Ectodermal cell (in vitro differentiated cells): Measurements from ENCODE around the gene EFCAB12.
A peak's percentile ranks its signal among the peaks of the same experiment; 100 is the strongest.

ENCODE experiments used
- H3K27ac ChIP-seq: 2 replicates; pipeline ENCODE4 v1.7.0; 2013; ENCODE audit warnings: mild to moderate bottlenecking, low read depth, low read length; ENCODE audit not compliant: insufficient read depth, poor library complexity, severe bottlenecking
- H3K27me3 ChIP-seq: 2 replicates; pipeline ENCODE4 v1.7.0; 2013; ENCODE audit warnings: mild to moderate bottlenecking, low read length; ENCODE audit not compliant: insufficient read depth, control insufficient read depth, poor library complexity, severe bottlenecking
- H3K36me3 ChIP-seq: one replicate; pipeline ENCODE4 v1.7.0; 2013; ENCODE audit warnings: low read length; ENCODE audit not compliant: control insufficient read depth, insufficient read depth
- H3K4me1 ChIP-seq: one replicate; pipeline ENCODE4 v1.7.0; 2013; ENCODE audit warnings: low read length; ENCODE audit not compliant: control insufficient read depth, insufficient read depth
- H3K4me3 ChIP-seq: 2 replicates; pipeline ENCODE4 v1.7.0; 2013; ENCODE audit warnings: low read depth, low read length, control low read depth; ENCODE audit not compliant: insufficient read depth
- H3K9me3 ChIP-seq: 2 replicates; pipeline ENCODE4 v1.7.0; 2013; ENCODE audit warnings: mild to moderate bottlenecking, low read length, moderate library complexity; ENCODE audit not compliant: control insufficient read depth
- WGBS, 2 experiments: methylation state at CpG; one replicate each; pipeline ENCODE4 v1.1.7; 2013; ENCODE audit warnings: missing lambda C conversion rate in 2 of 2; 5-methylcytosine and 5-hydroxymethylcytosine counted together

The EFCAB12 gene

GRCh38 chr3:129360171-129360611 lies 68.2 kb downstream of the EFCAB12 start:
- H3K27ac ChIP-seq: peak overlapping the region; percentile 36
- H3K4me1 ChIP-seq: peaks cover 17% of the 10 kb centered on the region
- no peaks in the 10 kb centered on the region for H3K9me3 ChIP-seq
- H3K27me3 ChIP-seq: no peaks in the 10 kb centered on the region
- WGBS, 2 experiments: 75 to 82% methylated on average over 10 of the region's 10 CpGs
- H3K36me3 ChIP-seq: no peaks in the 10 kb centered on the region
- H3K4me3 ChIP-seq: no peak overlapping the region

GRCh38 chr3:129358772-129359371 lies 69.6 kb downstream of the EFCAB12 start:
- 76 to 78% methylated on average over 18 of the region's 18 CpGs for WGBS, 2 experiments
- H3K4me3 ChIP-seq: no peak overlapping the region
- H3K36me3 ChIP-seq: no peaks in the 10 kb centered on the region
- H3K27ac ChIP-seq: no peak overlapping the region
- peaks cover 17% of the 10 kb centered on the region for H3K4me1 ChIP-seq
- no peaks in the 10 kb centered on the region for H3K27me3 ChIP-seq
- H3K9me3 ChIP-seq: no peaks in the 10 kb centered on the region

- Histone ChIP-seq H3K9me3 (no peaks in the 10 kb centered on the region), H3K27ac (no peak overlapping the region), H3K36me3 (no peaks in the 10 kb centered on the region), H3K27me3 (no peaks in the 10 kb centered on the region), H3K4me1 (peaks cover 17% of the 10 kb centered on the region), H3K4me3 (no peak overlapping the region)
- 95 to 97% methylated on average over 13 of the region's 13 CpGs for WGBS, 2 experiments
These were observed 70.2 kb downstream of the EFCAB12 start for GRCh38 chr3:129358177-129358771.

GRCh38 chr3:129357616-129358015 lies 70.8 kb downstream of the EFCAB12 start:
- Histone ChIP-seq H3K9me3 (no peaks in the 10 kb centered on the region), H3K4me1 (peaks cover 17% of the 10 kb centered on the region), H3K36me3 (no peaks in the 10 kb centered on the region), H3K4me3 (no peak overlapping the region), H3K27me3 (no peaks in the 10 kb centered on the region), H3K27ac (no peak overlapping the region)
- 93 to 95% methylated on average over 9 of the region's 9 CpGs for WGBS, 2 experiments

- WGBS, 2 experiments: 93 to 97% methylated on average over 10 of the region's 10 CpGs
- Histone ChIP-seq H3K27ac (no peak overlapping the region), H3K27me3 (no peaks in the 10 kb centered on the region), H3K36me3 (no peaks in the 10 kb centered on the region), H3K4me1 (peaks cover 17% of the 10 kb centered on the region), H3K9me3 (no peaks in the 10 kb centered on the region), H3K4me3 (no peak overlapping the region)
These were observed 71.5 kb downstream of the EFCAB12 start for GRCh38 chr3:129356756-129357425.

GRCh38 chr3:129353589-129353941 lies 74.9 kb downstream of the EFCAB12 start:
- Histone ChIP-seq H3K27ac (no peak overlapping the region), H3K36me3 (no peaks in the 10 kb centered on the region), H3K9me3 (no peaks in the 10 kb centered on the region), H3K27me3 (no peaks in the 10 kb centered on the region), H3K4me3 (no peak overlapping the region), H3K4me1 (no peaks in the 10 kb centered on the region)
- 91 to 93% methylated on average over 5 of the region's 5 CpGs for WGBS, 2 experiments

GRCh38 chr3:129352650-129353588 lies 75.5 kb downstream of the EFCAB12 start:
- H3K27ac ChIP-seq: no peak overlapping the region
- no peak overlapping the region for H3K4me3 ChIP-seq
- H3K36me3 ChIP-seq: no peaks in the 10 kb centered on the region
- WGBS, 2 experiments: 88 to 91% methylated on average over 14 of the region's 14 CpGs
- H3K4me1 ChIP-seq: no peaks in the 10 kb centered on the region
- H3K27me3 ChIP-seq: no peaks in the 10 kb centered on the region
- no peaks in the 10 kb centered on the region for H3K9me3 ChIP-seq

- 81 to 84% methylated on average over 8 of the region's 8 CpGs for WGBS, 2 experiments
- H3K27ac ChIP-seq: no peak overlapping the region
- H3K4me3 ChIP-seq: no peak overlapping the region
- H3K27me3 ChIP-seq: no peaks in the 10 kb centered on the region
- H3K4me1 ChIP-seq: no peaks in the 10 kb centered on the region
- no peaks in the 10 kb centered on the region for H3K36me3 ChIP-seq
- H3K9me3 ChIP-seq: no peaks in the 10 kb centered on the region
These were observed 76.4 kb downstream of the EFCAB12 start for GRCh38 chr3:129352045-129352444.
